ENCODE results near the gene KLF4.

The KLF4 gene

GRCh38 chr9:107488375-107489143 lies 1.0 kb downstream of the KLF4 start:
- in situ Hi-C loops (cut with MboI; ENCODE audit: low sequenced_read_pairs): loop anchor here (25.0 kb wide), 1 partner anchor 774 kb away; no protein-coding TSS in a partner anchor

- in situ Hi-C loops (cut with MboI; ENCODE audit: low sequenced_read_pairs): loop anchor here (25.0 kb wide), 1 partner anchor 775 kb away; no protein-coding TSS in a partner anchor
These were observed 1.8 kb downstream of the KLF4 start for GRCh38 chr9:107487521-107488374.

DNA sequence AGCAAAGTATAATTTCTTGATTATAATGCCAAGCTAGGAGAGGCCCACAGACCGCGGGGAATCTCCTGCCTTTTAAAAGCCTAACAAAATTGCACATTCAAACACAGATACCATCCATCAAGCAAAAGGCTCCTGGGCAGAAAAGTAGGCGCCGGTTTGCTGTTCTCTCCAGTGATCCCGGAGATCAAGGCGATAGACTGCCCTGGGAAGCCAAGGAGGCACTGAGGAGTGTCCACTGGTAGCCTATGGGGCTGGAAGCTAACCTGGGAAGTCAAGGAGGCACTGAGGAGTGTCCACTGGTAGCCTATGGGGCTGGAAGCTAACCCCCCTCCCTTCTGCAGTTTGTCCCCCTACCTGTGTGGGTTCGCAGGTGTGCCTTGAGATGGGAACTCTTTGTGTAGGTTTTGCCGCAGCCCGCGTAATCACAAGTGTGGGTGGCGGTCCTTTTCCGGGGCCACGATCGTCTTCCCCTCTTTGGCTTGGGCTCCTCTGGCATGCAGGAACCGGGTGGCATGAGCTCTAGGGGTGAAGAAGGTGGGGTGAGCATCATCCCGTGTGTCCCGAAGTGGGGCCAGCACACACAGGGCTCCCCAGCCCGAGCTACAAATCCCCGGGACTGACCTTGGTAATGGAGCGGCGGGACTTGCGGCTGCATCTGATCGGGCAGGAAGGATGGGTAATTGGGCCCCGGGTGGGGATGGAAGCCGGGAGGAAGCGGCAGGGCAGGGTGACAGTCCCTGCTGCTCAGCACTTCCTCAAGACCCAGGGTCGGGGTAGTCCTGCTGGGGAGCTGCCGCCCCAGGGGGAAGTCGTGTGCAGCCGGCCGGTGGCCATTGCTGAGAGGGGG lies 2.7 kb downstream of the KLF4 start:
- in situ Hi-C loops (cut with MboI; ENCODE audit: low sequenced_read_pairs): loop anchor here (25.0 kb wide), 1 partner anchor 775 kb away; no protein-coding TSS in a partner anchor

DNA sequence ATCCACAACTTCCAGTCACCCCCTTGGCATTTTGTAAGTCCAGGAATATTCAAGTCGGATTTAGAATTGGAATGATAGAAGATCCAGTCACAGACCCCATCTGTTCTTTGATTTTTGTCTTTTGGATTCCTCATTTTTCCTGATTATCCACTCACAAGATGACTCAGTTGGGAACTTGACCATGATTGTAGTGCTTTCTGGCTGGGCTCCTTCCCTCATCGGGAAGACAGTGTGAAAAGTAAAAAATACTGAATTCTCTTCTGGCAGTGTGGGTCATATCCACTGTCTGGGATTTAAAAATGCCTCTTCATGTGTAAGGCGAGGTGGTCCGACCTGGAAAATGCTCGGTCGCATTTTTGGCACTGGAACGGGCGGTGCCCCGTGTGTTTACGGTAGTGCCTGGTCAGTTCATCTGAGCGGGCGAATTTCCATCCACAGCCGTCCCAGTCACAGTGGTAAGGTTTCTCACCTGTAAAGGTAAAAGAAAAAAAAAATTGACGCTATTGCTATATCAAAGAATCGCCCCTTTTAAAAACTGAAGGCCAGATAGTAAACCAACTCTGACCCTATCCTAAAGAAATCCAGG lies 4.0 kb downstream of the KLF4 start:
- in situ Hi-C loops (cut with MboI; ENCODE audit: low sequenced_read_pairs): loop anchor here (25.0 kb wide), 1 partner anchor 777 kb away; no protein-coding TSS in a partner anchor

- in situ Hi-C loops (cut with MboI; ENCODE audit: low sequenced_read_pairs): loop anchor here (25.0 kb wide), 1 partner anchor 778 kb away; no protein-coding TSS in a partner anchor
These were observed 5.3 kb downstream of the KLF4 start for GRCh38 chr9:107484117-107484723.

DNA sequence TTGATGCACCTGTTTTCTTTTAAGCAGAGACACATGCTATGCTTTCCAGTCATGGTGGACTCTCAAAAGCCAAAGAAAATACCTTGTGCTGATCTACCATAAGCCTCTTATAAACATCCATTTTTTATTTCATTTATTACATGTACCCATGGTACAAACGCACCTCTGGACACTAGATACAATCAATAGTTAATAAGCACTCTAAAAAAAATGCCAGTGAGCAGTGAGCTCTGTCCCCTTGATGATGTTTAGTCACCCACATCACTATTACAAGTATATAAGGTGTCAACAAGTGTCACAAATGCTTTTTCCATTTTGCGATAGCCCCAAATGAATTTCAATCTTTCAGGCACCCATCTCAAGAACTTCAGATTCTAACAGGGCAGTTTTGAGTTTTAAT lies 5.9 kb downstream of the KLF4 start:
- in situ Hi-C loops (cut with MboI; ENCODE audit: low sequenced_read_pairs): loop anchor here (25.0 kb wide), 1 partner anchor 779 kb away; no protein-coding TSS in a partner anchor

GRCh38 chr9:107481035-107481434 lies 8.5 kb downstream of the KLF4 start:
- in situ Hi-C loops (cut with MboI; ENCODE audit: low sequenced_read_pairs): loop anchor here (25.0 kb wide), 1 partner anchor 781 kb away; no protein-coding TSS in a partner anchor

- in situ Hi-C loops (cut with MboI; ENCODE audit: low sequenced_read_pairs): loop anchor here (25.0 kb wide), 1 partner anchor 782 kb away; no protein-coding TSS in a partner anchor
These were observed 9.2 kb downstream of the KLF4 start for GRCh38 chr9:107480386-107480789.

DNA sequence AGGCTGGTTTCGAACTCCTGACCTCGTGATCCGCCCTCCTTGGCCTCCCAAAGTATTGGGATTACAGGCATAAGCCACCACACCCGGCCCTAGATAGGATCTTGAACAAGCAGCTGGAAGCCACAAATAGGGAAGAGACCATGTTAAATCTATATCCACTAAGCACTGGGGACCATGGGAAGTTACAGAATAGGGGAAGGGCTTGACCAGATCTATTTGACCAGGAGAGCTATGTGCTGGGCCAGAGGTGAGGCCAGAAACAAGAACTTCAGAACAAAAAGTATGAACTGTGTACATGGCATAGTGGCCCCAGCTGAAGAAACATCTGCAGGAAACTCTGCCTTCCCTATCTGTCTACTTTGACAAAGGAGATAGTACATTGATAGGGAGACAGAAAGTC lies 10.8 kb downstream of the KLF4 start:
- in situ Hi-C loops (cut with MboI; ENCODE audit: low sequenced_read_pairs): loop anchor here (10.0 to 25.0 kb wide), 2 partner anchors 783 to 1086 kb away; no protein-coding TSS in a partner anchor

GRCh38 chr9:107474124-107474523 lies 15.4 kb downstream of the KLF4 start:
- in situ Hi-C loops (cut with MboI; ENCODE audit: low sequenced_read_pairs): loop anchor here (10.0 to 25.0 kb wide), 2 partner anchors 1091 to 1288 kb away; no protein-coding TSS in a partner anchor

GRCh38 chr9:107472581-107473340 lies 16.8 kb downstream of the KLF4 start:
- in situ Hi-C loops (cut with MboI; ENCODE audit: low sequenced_read_pairs): loop anchor here (10.0 to 25.0 kb wide), 2 partner anchors 1092 to 1290 kb away; no protein-coding TSS in a partner anchor

- in situ Hi-C loops (cut with MboI; ENCODE audit: low sequenced_read_pairs): loop anchor here (10.0 to 25.0 kb wide), 2 partner anchors 1093 to 1291 kb away; no protein-coding TSS in a partner anchor
These were observed 18.0 kb downstream of the KLF4 start for GRCh38 chr9:107471552-107471951.

DNA sequence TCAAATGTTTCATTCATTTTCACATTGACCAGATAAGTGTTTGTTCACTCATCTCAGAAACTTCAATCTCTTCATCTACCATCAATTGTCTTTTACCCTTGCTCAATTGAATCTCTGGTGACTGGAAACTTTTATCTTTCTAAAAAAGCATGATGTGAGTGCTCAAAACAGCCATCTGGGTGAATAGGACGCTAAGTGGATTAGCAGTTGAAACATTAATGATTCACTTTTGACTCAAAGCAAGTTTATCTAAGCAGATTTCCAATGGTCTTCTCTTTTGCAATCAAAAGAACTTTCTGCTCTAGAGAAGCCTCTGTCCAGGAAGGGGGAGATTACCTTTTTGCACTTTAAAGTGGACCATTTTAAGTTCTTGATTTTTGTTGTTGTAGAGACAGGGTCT lies 22.2 kb downstream of the KLF4 start:
- in situ Hi-C loops (cut with MboI; ENCODE audit: low sequenced_read_pairs): loop anchor here (25.0 kb wide), 1 partner anchor 1295 kb away; no protein-coding TSS in a partner anchor

- in situ Hi-C loops (cut with MboI; ENCODE audit: low sequenced_read_pairs): loop anchor here (25.0 kb wide), 1 partner anchor 1295 kb away; no protein-coding TSS in a partner anchor
These were observed 22.7 kb downstream of the KLF4 start for GRCh38 chr9:107466826-107467225.

GRCh38 chr9:107465467-107466451 lies 23.8 kb downstream of the KLF4 start:
- in situ Hi-C loops (cut with MboI; ENCODE audit: low sequenced_read_pairs): loop anchor here (25.0 kb wide), 1 partner anchor 1297 kb away; no protein-coding TSS in a partner anchor

GRCh38 chr9:107464516-107464915 lies 25.1 kb downstream of the KLF4 start:
- in situ Hi-C loops (cut with MboI; ENCODE audit: low sequenced_read_pairs): loop anchor here (25.0 kb wide), 1 partner anchor 1298 kb away; no protein-coding TSS in a partner anchor

- in situ Hi-C loops (cut with MboI; ENCODE audit: low sequenced_read_pairs): loop anchor here (25.0 kb wide), 1 partner anchor 1300 kb away; no protein-coding TSS in a partner anchor
These were observed 26.9 kb downstream of the KLF4 start for GRCh38 chr9:107462691-107463090.
